Measurements from ENCODE around the gene MEF2C.

GRCh38 chr5:88772047-88772446, 110.9 kb downstream of the MEF2C start:
- TF ChIP-seq CTCF (IDR thresholded peaks at IDR 0.05; ENCODE audit: low read depth, low read length, poor library complexity, severe bottlenecking) (no peak), EZH2phosphoT487 (IDR thresholded peaks at IDR 0.05; ENCODE audit: borderline replicate concordance, low read length) (no peak)

All from DOHH2 (cell line).